ENCODE measurements around the gene LRBA.

GRCh38 chr4:150390531-150390910 is 624.6 kb downstream of the LRBA start:
- TF ChIP-seq CTCF (IDR thresholded peaks at IDR 0.05): no peak
- TF ChIP-seq SP1 (CRISPR knock-in tag; conservative IDR thresholded peaks at IDR 0.05): no peak
- TF ChIP-seq ATF3 (CRISPR knock-in tag; conservative IDR thresholded peaks at IDR 0.05): no peak
- TF ChIP-seq MLX (CRISPR knock-in tag; IDR thresholded peaks at IDR 0.05): no peak
- TF ChIP-seq MAX (CRISPR knock-in tag; IDR thresholded peaks at IDR 0.05): no peak
- no peak for TF ChIP-seq EMX1 (CRISPR knock-in tag; IDR thresholded peaks at IDR 0.05)
